ENCODE results near the gene KRTAP3-3.
"Not testable (repeated sequence)": the region's sequence is repeated elsewhere in the genome, so short reads cannot be mapped to it uniquely, and the experiment has no call there.

Gene KRTAP3-3

GRCh38 chr17:41004397-41004796 is 10.4 kb upstream of the KRTAP3-3 start:
- DNase-seq (ENCODE audit: low read depth in 2 of 2), result no peak

DNA sequence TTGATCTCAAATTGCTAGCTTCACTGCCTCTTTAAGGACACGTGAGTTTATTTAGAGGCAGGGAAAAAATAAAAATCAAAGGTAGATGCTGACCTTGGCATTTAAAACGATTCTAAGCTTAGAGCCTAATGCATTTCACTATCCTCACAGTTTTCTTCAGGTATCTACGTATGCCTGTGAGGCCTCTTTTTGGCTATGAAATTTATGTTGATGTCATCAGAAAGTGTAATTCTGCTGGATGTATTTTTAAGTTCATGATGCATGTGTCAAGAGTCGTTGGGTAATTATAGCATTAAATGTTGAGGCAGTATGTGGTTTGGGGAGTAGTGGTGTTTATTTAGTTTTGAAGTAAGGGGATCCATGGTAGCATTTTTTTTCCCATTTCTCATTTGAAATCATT is 10.0 kb upstream of the KRTAP3-3 start:
- no peak for DNase-seq (ENCODE audit: low read depth in 2 of 2)

GRCh38 chr17:41002814-41003213 is 8.8 kb upstream of the KRTAP3-3 start:
- no peak for DNase-seq (ENCODE audit: low read depth in 2 of 2)

GRCh38 chr17:41001795-41002194 is 7.8 kb upstream of the KRTAP3-3 start:
- no peak for DNase-seq (ENCODE audit: low read depth in 2 of 2)

DNA sequence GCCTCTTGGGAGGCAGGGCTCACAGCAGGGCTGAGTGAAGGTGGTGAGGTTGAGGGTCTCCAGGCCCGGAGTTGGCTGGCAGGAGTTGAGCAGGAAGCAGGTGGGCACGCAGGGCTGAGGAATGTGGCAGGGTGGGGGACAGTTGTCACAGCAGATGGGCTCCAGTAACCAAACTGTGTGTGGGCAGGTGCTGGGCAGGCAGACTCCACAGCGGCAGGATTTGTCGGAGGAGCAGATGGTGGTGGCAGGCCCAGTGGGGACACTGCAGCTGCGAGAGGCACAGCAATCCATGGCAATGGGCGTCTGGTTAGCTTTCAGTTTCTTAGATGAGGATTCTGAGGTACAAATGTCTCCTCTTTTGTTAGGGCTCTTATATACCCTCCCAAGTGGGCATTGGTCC is 5.6 kb upstream of the KRTAP3-3 start, which contains the start of gene KRTAP3-2:
TSS of gene KRTAP3-2 (minus strand) at position 344 of the 400 bp plus-strand sequence. CDS start at position 291, 53 bp downstream.
- DNase-seq (ENCODE audit: low read depth in 2 of 2), result not testable (repeated sequence)

DNA sequence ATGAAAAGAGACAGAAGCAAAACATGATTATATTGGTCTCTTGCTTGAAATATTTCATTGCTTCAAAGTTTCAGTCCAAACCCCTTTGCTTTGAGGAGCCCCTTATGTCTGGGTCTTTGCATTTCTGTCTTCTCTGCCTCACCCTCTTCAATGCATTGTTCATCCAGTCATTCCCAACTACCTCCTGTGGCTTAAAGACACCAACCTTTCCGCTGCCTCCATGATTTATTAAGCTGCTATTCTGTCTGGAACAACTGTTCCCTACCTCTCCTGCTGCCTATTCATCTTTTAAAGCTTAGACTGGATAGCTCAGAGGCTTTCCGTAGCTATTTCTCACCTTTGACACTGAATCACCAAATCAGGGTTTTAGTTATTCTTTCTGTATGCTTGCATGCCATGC is 3.4 kb upstream of the KRTAP3-3 start:
- DNase-seq (ENCODE audit: low read depth in 2 of 2), result no peak

- DNase-seq (ENCODE audit: low read depth in 2 of 2), result no peak
Observed at GRCh38 chr17:40996829-40997228, 2.9 kb upstream of the KRTAP3-3 start.

- no peak for DNase-seq (ENCODE audit: low read depth in 2 of 2)
Observed at GRCh38 chr17:40995116-40995515, 1.2 kb upstream of the KRTAP3-3 start.

- no peak for DNase-seq (ENCODE audit: low read depth in 2 of 2)
Observed at GRCh38 chr17:40993084-40993483, 880 bp downstream of the KRTAP3-3 start.

- no peak for DNase-seq (ENCODE audit: low read depth in 2 of 2)
Observed at GRCh38 chr17:40992666-40993065, 1.3 kb downstream of the KRTAP3-3 start.

DNA sequence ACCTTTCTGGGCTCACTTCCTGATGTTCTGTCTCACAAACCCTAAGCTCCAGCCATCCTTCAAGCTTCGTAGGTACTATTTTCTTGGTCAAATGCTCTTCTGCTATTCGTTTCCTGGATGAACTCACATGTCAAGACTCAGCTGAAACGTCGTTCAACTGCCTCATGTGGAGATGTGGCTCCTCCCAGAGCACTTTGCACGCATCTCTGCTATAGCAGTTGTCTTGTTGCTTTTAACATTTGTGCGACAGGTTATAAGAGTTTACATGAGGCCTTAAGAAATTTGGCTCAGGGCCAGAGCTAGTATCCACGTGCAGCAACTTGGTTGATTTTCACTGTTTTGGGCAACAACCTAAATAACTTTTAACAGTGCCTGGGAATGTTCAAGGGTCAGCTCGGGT is 7.0 kb downstream of the KRTAP3-3 start:
- DNase-seq (ENCODE audit: low read depth in 2 of 2), result no peak

DNA sequence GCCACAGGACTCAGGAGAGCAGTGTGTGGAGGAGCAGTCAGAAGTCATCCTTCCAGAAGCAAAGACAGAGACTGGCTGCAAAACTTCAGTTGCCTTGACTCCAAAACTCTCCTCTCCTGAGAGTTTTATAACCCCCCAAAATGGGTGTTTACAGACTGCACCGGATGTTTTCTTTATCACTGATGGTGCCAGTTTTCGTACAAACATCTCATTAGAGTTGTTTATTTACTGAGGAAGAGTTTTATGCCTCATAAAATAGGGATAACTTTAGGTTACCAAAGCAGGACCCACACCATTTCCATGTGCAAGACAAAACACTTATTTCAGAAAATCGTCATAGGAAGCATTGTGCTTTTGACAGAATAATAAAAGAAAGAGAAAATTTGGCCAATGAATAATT is 9.7 kb downstream of the KRTAP3-3 start, which contains the start of gene KRT40:
TSS of gene KRT40 (minus strand) at position 101 of the 400 bp plus-strand sequence. CDS start at position 48, 53 bp downstream.
- DNase-seq (ENCODE audit: low read depth in 2 of 2), result no peak

DNA sequence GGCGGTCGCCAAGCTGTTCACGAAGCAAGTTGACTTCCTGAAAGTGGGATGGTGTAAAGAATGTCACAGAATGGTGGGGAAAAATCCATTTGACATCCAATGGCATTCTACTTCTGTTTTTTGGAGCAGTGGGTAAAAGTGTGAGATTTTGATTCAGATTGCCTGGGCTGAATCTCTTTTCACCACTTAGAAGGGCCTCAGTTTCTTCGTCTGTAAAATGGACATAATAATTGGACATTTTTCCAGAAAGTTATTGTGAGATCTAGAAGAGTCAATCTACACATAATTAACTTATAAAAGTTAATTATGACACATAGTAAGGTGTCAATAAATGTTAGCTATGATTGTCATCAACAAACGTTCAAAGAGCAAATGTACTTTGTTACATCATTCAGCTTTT is 12.8 kb downstream of the KRTAP3-3 start:
- DNase-seq (ENCODE audit: low read depth in 2 of 2), result no peak

DNA sequence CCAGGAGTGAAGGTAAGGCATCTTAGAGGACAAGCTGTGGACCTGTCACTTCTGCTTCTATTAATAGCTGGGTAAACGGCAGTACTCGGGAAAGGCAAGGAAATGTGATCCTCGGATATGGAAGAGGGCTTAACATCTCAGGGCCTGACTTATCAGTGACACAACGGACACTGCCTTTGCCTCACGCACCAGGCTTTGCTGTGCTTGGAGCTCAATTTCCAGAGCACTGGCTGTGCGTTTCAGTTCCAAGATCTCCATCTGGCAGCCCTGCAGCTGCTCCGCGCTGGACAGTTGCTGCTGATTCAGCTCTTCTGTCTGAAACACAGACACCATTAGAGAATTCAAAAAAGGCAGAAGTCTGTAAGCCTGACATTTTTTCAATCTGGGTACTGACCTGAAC is 13.4 kb downstream of the KRTAP3-3 start:
- no peak for DNase-seq (ENCODE audit: low read depth in 2 of 2)

DNA sequence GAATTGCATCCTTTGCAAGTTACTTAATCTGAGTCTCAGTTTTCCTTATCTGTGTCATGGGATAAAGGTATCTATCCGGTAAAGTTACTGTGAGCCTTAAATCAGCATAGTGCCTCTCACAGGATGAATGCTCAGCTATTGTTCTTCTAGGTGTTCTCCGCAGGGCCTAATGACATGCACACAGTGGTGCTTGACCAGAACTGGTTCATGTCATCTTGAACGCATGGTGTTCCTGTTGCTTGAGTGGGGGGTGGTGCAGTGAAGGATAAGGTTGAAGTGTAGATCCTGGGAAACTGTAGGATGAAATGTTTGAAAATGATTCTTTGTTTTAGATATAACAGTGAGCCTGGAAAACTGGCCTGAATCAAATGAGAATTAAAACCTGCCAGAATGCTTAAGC is 13.8 kb downstream of the KRTAP3-3 start:
- DNase-seq (ENCODE audit: low read depth in 2 of 2), result no peak

DNA sequence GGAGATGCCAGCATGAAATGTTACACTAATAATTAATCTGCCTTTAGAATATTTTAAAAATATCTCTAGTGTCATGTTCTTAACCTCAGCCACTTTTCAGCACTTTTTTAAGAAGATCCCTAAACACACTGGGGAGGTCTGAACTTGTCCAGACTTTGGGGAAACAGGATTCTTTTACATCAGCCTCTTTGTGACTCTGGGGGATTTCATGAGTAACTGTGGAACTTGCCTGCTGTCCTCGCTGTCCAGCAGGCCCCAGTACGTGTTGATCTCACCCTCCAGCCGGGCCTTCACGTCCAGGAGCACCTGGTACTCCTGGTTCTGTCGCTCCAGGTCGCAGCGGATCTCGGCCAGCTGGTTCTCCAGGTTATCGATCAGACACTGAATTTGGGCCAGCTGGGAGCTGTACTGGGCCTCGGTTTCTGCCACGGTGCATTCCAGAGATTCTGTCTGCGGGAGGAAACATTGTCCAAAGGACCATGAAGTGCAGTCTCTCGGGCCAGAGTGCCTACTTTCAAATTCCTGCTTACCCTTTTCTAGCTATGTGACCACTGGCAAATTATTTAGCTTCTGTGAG is 15.3 kb downstream of the KRTAP3-3 start:
- DNase-seq (ENCODE audit: low read depth in 2 of 2), result no peak

GRCh38 chr17:40975516-40975915 is 18.4 kb downstream of the KRTAP3-3 start:
- no peak for DNase-seq (ENCODE audit: low read depth in 2 of 2)

DNA sequence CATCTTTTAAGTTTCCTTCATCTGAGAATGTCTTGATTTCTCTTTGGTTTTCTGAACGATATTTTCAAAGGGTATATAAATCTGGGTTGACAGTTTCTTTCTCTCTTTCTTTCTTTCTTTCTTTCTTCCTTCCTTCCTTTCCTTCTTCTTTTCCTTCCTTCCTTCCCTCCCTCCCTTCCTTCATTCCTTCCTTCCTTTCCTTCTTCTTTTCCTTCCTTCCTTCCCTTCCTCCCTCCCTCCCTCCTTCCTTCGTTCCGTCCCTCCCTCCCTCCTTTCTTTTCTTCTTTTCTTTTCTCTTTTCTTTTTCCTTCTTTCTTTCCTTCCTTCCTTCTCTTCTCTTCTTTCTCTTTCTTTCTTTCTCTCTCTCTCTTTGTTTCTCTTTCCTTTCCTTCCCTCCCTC is 19.6 kb downstream of the KRTAP3-3 start:
- DNase-seq (ENCODE audit: low read depth in 2 of 2), result no peak

GRCh38 chr17:40967582-40967981 is 26.4 kb downstream of the KRTAP3-3 start:
- DNase-seq (ENCODE audit: low read depth in 2 of 2), result no peak

- DNase-seq (ENCODE audit: low read depth in 2 of 2), result no peak
Observed at GRCh38 chr17:40966848-40967247, 27.1 kb downstream of the KRTAP3-3 start, which contains the start of gene KRT39. KRT39 (minus strand) TSS chr17:40966948; CDS start chr17:40966856, 92 bp downstream.

GRCh38 chr17:40963838-40964237 is 30.1 kb downstream of the KRTAP3-3 start:
- DNase-seq (ENCODE audit: low read depth in 2 of 2), result no peak

DNA sequence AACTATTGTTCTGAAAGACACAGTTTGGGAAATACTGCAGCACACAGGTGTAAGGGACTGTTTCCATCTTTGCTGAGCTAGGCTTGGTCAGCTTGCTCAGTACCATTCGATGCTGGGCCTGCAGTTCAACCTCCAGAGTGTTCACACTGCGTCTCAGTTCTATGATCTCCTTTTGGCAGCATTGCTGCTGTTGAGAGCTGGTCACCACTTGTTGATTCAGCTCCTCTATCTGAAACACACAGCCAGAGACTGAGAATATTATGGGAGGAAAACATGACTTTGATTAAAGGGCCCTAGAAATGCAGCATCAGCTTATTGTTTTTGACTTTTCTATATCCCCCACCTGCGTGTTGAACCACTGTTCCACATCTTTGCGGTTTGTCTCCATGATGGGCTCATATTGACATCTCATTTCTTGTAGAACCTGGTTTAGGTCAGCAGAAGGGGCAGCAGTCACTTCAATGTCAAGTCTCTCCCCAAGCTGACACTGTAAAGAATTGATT is 31.9 kb downstream of the KRTAP3-3 start:
- no peak for DNase-seq (ENCODE audit: low read depth in 2 of 2)

DNA sequence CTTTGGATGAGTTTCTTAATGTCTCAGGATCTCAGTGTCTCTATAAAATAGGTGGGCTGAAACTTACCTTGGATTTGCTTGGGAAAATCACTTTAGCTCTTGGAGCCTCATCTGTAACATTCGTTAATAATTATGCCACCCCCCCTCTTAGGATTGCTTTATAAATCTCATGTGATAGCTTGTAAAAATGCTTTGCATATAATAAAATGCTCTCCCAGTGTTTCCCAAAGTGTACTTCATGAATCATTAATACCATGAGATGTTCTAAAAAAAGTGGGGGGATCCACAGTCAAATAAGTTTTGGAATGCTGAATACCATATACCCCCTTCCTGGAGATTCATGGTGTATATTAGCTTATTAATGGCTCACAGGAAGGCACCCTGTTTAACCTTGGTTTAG is 32.4 kb downstream of the KRTAP3-3 start:
- DNase-seq (ENCODE audit: low read depth in 2 of 2), result no peak

- DNase-seq (ENCODE audit: low read depth in 2 of 2), result no peak
Observed at GRCh38 chr17:40960144-40960543, 33.8 kb downstream of the KRTAP3-3 start.
